Activated CD8-positive, alpha-beta memory T cell treated with anti-CD3 and anti-CD28 coated beads, Interleukin-2, amount 50 U/mL, for 24 hours (primary cell): ENCODE data around the gene TRRAP.

ENCODE experiments used
- DNase-seq: peaks from one replicate; pipeline ENCODE4 v3.0.0-alpha.2; 2020; ENCODE audit errors: extremely low read depth

TRRAP gene

GRCh38 chr7:98900815-98901214, 22.5 kb downstream of the TRRAP start:
- no peak for DNase-seq

DNA sequence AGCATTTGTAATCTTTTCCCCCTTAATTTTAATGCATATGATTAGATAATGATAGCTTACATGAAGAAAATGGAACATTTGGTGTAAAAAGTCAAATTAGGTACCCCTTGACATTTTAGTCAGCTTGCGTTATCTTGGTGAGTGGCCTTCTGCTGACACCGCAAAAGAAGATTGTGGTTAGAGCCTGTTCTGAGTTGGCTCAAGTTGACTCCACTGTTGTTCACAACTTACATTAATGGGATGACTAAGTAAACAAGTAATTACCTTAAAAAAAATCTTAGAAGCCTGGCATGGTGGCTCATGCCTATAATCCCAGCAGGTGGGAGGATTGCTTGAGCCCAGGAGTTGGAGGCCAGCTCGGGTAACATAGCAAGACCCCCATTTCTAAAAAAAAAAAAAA, 24.2 kb downstream of the TRRAP start:
- DNase-seq = no peak

DNA sequence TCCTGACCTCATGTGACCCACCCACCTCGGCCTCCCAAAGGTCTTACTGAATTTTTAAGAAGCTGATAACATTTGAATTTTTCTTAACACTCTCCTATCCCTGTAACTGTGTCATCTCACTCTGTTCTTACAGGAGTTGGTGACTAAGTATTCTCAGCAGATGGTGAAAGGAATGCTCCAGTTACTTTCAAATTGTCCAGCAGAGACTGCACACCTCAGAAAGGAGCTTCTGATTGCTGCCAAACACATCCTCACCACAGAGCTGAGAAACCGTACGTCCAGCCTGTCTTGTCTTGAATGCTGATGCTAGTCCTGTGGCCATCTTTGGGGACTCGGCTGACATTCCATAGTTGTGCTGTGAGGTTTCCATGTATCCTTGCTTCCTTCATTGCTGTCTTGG, 24.9 kb downstream of the TRRAP start:
- no peak for DNase-seq

- DNase-seq = no peak
Observed at GRCh38 chr7:98907570-98907969, 29.2 kb downstream of the TRRAP start.

- DNase-seq = no peak
Observed at GRCh38 chr7:98908585-98908984, 30.3 kb downstream of the TRRAP start.

DNA sequence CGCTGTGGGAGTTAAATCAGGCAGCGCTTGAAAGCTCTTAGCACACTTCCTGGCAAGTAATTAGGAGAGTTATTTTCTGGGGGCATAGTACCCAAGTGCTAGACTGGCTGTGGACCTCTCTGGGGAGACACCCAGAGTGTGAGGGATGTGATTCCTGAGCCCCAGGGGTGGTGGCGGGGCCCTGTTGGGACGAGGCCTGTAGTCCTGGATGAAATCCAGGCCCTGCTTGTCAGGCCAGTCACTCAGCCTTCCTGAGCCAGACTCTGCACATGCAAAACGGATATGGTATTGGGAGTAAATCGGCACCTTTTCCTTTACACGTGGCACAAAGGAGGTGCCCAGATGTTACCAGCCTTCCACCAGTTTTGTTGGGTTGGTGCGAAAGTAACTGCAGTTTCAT, 31.2 kb downstream of the TRRAP start:
- no peak for DNase-seq

- DNase-seq = no peak
Observed at GRCh38 chr7:98910427-98910826, 32.1 kb downstream of the TRRAP start.

DNA sequence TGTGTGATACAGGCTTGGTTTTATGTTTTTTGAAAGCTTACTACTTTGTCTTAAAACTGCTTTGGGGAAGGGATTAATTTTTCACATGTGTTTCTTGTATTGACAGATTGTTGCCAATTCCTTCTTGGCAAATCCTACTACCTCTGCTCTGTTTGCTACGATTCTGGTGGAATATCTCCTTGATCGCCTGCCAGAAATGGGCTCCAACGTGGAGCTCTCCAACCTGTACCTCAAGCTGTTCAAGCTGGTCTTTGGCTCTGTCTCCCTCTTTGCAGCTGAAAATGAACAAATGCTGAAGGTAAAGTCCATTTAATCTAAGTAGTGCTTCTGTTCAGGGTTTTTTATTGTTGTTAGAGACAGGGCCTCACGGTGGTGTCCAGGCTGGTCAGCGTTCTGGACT, 33.6 kb downstream of the TRRAP start:
- DNase-seq = no peak

GRCh38 chr7:98913026-98913425, 34.7 kb downstream of the TRRAP start:
- no peak for DNase-seq

DNA sequence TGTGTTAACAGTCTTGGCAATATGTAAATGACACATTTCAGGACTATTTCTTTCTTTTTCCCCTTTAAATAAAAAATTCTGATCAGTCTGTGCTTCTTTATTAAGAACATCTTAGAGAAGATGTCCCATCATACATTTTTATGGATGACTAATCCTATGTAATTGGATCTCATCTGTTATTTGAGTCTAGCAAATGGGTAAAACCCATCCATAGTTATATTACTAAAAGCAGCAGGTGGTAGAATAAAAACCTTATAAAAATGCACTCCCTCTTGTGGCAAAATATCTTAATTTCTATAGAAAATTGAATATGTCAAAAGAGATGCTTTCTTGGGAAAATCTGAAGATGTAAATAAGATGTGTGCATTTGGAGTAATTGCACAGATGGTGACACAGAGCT, 35.3 kb downstream of the TRRAP start:
- DNase-seq = no peak

DNA sequence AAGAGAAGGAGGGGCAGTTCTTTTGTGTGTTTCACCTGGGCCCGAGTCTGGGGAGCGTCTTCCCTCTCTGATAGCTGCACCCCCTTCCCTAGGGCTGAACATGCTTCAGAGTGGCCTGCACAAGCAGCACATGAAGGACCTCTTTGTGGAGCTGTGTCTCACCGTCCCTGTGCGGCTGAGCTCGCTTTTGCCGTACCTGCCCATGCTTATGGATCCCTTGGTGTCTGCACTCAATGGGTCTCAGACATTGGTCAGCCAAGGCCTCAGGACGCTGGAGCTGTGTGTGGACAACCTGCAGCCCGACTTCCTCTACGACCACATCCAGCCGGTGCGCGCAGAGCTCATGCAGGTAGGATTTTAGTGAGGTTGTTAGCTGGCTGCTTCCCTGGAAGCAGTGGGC, 39.0 kb downstream of the TRRAP start:
- no peak for DNase-seq

GRCh38 chr7:98921608-98922372, 43.5 kb downstream of the TRRAP start:
- DNase-seq = no peak

- no peak for DNase-seq
Observed at GRCh38 chr7:98922392-98923187, 44.3 kb downstream of the TRRAP start.

DNA sequence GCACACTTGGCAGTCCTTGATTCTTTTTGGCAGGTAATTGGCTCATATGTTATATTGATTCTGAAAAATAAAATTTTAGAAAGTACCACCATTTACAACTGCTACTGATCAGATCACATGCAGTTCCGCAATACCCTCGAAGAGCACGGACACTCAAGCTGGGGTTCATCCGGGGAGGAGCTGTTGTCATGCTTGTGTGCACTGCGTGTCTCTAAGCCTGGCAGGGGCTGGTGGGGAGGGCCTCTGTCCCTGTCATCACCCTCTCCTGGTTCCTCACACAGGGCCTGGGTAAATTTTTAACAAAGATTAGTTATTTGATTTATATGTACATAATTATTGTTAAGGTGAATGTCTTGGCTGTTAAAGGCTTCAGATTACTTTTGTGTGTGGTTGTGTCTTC, 45.2 kb downstream of the TRRAP start:
- no peak for DNase-seq

GRCh38 chr7:98927125-98927524, 48.8 kb downstream of the TRRAP start:
- no peak for DNase-seq

GRCh38 chr7:98930464-98930863, 52.1 kb downstream of the TRRAP start:
- DNase-seq = no peak

- no peak for DNase-seq
Observed at GRCh38 chr7:98930921-98931320, 52.6 kb downstream of the TRRAP start.

- no peak for DNase-seq
Observed at GRCh38 chr7:98933321-98933720, 55.0 kb downstream of the TRRAP start.

GRCh38 chr7:98934267-98934666, 55.9 kb downstream of the TRRAP start:
- no peak for DNase-seq

GRCh38 chr7:98935811-98936210, 57.5 kb downstream of the TRRAP start:
- no peak for DNase-seq

GRCh38 chr7:98943336-98943735, 65.0 kb downstream of the TRRAP start:
- DNase-seq = no peak

DNA sequence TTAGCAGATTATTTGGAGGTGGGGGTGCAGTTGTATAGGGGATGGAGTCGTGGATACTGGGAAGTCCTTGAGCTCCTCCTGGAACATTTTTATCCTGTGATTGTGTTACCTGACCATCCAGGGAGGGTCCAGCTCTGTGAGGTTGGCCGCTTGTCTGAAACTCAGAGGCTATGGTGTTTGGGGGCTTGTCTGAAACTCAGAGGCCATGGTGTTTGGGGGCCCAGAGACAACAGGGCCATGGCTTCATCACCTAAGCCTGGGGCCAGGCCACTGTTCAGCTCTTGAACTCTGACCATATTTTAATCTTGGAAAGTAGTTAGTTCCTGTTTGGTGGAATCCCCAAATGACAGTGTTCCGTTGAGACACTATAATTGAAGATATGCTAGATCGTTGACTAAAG, 66.1 kb downstream of the TRRAP start:
- no peak for DNase-seq

GRCh38 chr7:98945852-98946251, 67.5 kb downstream of the TRRAP start:
- DNase-seq = no peak
